Measurements from ENCODE around the gene TMEM116.

Gene TMEM116

DNA sequence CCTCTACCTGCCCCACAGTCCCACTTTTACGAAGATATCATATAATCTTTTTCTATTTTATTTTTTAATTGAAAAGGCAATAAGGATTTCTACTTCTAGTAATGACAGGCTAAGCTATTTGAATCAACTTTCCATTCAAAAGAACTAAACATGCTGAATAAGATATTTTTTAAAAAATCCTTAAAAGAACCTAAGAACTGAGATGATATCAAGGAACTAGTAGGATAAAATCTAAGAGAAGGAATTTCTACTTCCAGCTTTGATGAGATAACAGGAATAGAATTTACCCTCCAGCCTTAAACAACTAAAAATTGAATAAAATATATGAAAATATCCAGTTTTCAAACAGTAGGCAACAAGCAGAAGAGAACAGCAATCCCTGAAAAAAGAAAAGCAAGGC is 69.0 kb downstream of the TMEM116 start:
- Histone ChIP-seq H3K27ac (no peak overlapping the region), H3K4me3 (no peak overlapping the region), H3K27me3 (no peaks in the 10 kb centered on the region), H3K36me3 (no peaks in the 10 kb centered on the region), H3K4me1 (no peaks in the 10 kb centered on the region), H3K9me3 (no peaks in the 10 kb centered on the region)
- intact Hi-C loops (cut with DNase I; ENCODE audit: low total_unique reads): no loop called here
- DNase-seq: no peak
- TF ChIP-seq, protein P1, sequence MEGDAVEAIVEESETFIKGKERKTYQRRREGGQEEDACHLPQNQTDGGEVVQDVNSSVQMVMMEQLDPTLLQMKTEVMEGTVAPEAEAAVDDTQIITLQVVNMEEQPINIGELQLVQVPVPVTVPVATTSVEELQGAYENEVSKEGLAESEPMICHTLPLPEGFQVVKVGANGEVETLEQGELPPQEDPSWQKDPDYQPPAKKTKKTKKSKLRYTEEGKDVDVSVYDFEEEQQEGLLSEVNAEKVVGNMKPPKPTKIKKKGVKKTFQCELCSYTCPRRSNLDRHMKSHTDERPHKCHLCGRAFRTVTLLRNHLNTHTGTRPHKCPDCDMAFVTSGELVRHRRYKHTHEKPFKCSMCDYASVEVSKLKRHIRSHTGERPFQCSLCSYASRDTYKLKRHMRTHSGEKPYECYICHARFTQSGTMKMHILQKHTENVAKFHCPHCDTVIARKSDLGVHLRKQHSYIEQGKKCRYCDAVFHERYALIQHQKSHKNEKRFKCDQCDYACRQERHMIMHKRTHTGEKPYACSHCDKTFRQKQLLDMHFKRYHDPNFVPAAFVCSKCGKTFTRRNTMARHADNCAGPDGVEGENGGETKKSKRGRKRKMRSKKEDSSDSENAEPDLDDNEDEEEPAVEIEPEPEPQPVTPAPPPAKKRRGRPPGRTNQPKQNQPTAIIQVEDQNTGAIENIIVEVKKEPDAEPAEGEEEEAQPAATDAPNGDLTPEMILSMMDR (IDR thresholded peaks at IDR 0.05): no peak

DNA sequence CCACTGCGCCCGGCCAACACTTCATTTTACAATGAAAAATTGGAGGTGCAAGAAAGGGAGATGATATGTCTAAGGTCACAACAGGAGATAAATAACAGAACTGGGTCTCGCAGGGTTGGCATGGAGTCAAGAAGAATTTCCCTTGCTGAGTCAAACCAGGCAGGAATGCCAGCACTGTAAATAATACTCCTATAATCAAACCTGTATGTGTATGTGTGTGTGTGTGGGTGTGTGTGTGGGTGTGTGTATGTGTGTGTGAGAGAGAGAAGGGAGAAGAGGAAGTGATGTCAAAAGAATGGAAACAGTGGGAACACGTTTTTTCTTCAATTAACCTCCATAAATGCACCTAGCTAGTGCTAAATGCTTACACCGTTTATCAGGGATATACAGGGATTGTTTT is 70.4 kb downstream of the TMEM116 start:
- TF ChIP-seq, protein P1 (IDR thresholded peaks at IDR 0.05): no peak
- intact Hi-C loops (cut with DNase I; ENCODE audit: low total_unique reads): no loop called here
- Histone ChIP-seq H3K9me3 (no peaks in the 10 kb centered on the region), H3K4me3 (no peak overlapping the region), H3K27ac (no peak overlapping the region), H3K36me3 (no peaks in the 10 kb centered on the region), H3K27me3 (no peaks in the 10 kb centered on the region), H3K4me1 (peaks cover 0 to 11% (median 2%) of the 10 kb centered on the region in 4 donors)
- DNase-seq: no peak

DNA sequence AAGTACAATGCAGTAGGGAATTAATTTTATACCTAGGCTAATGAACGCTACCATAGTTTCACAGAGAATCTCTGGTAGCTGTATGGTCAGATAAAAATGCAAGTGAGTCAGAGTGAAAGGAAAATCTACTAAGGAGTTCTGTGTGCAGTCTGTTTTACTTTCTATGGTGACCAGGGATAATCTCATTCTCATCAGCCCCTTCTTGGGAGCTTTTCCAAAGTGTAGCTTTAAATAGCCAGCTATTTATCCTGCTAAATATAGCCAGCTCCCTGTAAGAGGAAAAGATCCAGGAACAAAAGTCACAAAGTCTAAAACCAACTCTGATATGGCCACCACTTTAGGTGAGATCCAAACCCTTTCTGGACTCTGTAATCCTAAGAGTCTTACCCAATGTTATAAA is 75.5 kb downstream of the TMEM116 start:
- no peak for DNase-seq
- peak overlapping the region; percentile 53 to 67 for H3K27ac ChIP-seq
- TF ChIP-seq, protein P1 (IDR thresholded peaks at IDR 0.05): no peak
- H3K9me3 ChIP-seq: no peaks in the 10 kb centered on the region
- no peaks in the 10 kb centered on the region for H3K27me3 ChIP-seq
- peaks cover 0 to 7% (median 0%) of the 10 kb centered on the region in 3 donors for H3K36me3 ChIP-seq
- H3K4me3 ChIP-seq: no peak overlapping the region
- intact Hi-C loops (cut with DNase I; ENCODE audit: low total_unique reads): loop anchor here (5.0 kb wide), 1 partner anchor 75 kb away; the partner anchor contains the start of genes ERP29 and TMEM116
- peaks cover 0 to 24% (median 2%) of the 10 kb centered on the region in 4 donors for H3K4me1 ChIP-seq

DNA sequence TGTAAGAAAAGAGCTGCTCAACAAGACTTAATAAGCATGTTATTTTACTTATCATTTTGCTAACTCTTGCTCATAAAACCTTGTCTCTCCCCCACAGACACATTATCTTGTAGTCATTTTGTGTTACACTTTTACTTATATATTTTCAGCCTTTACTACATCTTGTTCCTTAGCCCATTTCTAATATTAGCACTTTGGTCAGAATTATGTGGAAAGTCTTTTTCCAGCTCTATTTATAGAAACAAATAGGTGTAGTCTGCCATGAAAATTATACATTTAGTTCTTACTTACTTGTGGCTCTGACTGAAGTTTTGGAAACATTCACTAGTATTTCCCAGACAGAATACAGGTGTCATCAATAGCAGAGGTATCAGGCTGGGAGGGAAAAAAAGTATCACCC is 76.1 kb downstream of the TMEM116 start:
- H3K27me3 ChIP-seq: no peaks in the 10 kb centered on the region
- intact Hi-C loops (cut with DNase I; ENCODE audit: low total_unique reads): loop anchor here (5.0 kb wide), 1 partner anchor 75 kb away; the partner anchor contains the start of genes ERP29 and TMEM116
- DNase-seq: no peak
- H3K27ac ChIP-seq: peak overlapping the region; percentile 53 to 67
- H3K4me1 ChIP-seq: peaks cover 0 to 24% (median 2%) of the 10 kb centered on the region in 4 donors
- no peaks in the 10 kb centered on the region for H3K9me3 ChIP-seq
- TF ChIP-seq, protein P1 (IDR thresholded peaks at IDR 0.05): no peak
- no peak overlapping the region for H3K4me3 ChIP-seq
- peaks cover 0 to 12% (median 0%) of the 10 kb centered on the region in 3 donors for H3K36me3 ChIP-seq

DNA sequence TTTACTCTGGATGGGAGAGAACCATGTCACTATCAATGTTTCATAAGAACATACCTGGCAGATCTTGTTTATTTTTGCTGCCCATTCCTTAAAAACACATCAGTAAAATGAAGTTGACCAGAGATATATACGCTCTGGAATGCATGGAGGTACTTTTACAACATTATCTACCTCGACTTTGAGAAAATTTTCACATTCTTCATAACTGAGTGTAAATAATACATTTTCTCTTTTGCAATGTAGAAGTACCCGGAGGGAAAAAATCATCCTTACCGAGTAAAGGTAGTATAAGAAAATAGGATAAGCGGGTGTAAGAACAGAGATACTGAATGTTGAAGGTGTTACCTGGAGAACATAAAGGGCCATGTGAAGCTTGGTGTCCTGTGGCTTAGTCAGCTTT is 80.7 kb downstream of the TMEM116 start:
- no peak overlapping the region for H3K4me3 ChIP-seq
- H3K27me3 ChIP-seq: no peaks in the 10 kb centered on the region
- H3K27ac ChIP-seq: no peak overlapping the region
- peaks cover 0 to 10% (median 0%) of the 10 kb centered on the region in 4 donors for H3K4me1 ChIP-seq
- DNase-seq: no peak
- peaks cover 0 to 22% (median 0%) of the 10 kb centered on the region in 3 donors for H3K36me3 ChIP-seq
- intact Hi-C loops (cut with DNase I; ENCODE audit: low total_unique reads): no loop called here
- H3K9me3 ChIP-seq: no peaks in the 10 kb centered on the region
- TF ChIP-seq, protein P1 (IDR thresholded peaks at IDR 0.05): no peak

DNA sequence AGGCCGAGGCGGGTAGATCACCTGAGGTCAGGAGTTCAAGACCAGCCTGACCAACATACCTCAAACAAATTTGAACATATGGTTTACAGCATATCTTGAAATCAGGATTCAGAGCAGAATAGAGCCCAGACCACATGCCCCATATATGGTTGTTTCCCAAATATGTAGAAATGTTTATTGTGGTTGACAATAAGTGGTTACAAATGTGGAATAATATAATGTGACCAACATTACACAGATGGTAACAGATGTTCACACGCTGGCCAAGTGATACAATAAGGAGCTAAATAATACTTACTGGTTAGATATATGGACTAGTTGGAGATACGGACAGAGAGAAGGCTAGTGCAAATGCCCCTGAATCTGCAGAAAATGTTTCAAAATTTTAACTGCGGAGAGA is 85.6 kb downstream of the TMEM116 start:
- intact Hi-C loops (cut with DNase I; ENCODE audit: low total_unique reads): no loop called here
- Histone ChIP-seq H3K27ac (no peak overlapping the region), H3K4me3 (no peak overlapping the region), H3K9me3 (no peaks in the 10 kb centered on the region), H3K36me3 (peaks cover 0 to 14% (median 0%) of the 10 kb centered on the region in 3 donors), H3K4me1 (no peaks in the 10 kb centered on the region), H3K27me3 (no peaks in the 10 kb centered on the region)
- TF ChIP-seq, protein P1 (IDR thresholded peaks at IDR 0.05): no peak
- no peak for DNase-seq

Data from tibial artery (tissue), 4 donors.